GM18499 (cell line): Measurements from ENCODE around the gene RCAN2.
A peak's percentile ranks its signal among the peaks of the same experiment; 100 is the strongest.

Experiments
- ATAC-seq: cut with Tn5 transposase; IDR thresholded peaks from one replicate; pipeline ENCODE4 v1.9.1; 2021; ENCODE audit warnings: moderate number of reproducible peaks; ENCODE audit not compliant: insufficient read depth, unreplicated experiment

The RCAN2 gene

GRCh38 chr6:46199387-46199786 is 291.9 kb downstream of the RCAN2 start:
- no peak for ATAC-seq

GRCh38 chr6:46191961-46192360 is 299.3 kb downstream of the RCAN2 start:
- no peak for ATAC-seq

- no peak for ATAC-seq
Observed at GRCh38 chr6:46190889-46191288, 300.4 kb downstream of the RCAN2 start.

- ATAC-seq: no peak
Observed at GRCh38 chr6:46189726-46190125, 301.5 kb downstream of the RCAN2 start.

GRCh38 chr6:46186583-46186982 is 304.7 kb downstream of the RCAN2 start:
- ATAC-seq: no peak

GRCh38 chr6:46184114-46184513 is 307.1 kb downstream of the RCAN2 start:
- ATAC-seq: no peak

- ATAC-seq: no peak
Observed at GRCh38 chr6:46175976-46176375, 315.3 kb downstream of the RCAN2 start.

GRCh38 chr6:46175446-46175845 is 315.8 kb downstream of the RCAN2 start:
- ATAC-seq: peak; percentile 80

GRCh38 chr6:46174904-46175303 is 316.3 kb downstream of the RCAN2 start:
- no peak for ATAC-seq

GRCh38 chr6:46172176-46172575 is 319.1 kb downstream of the RCAN2 start:
- ATAC-seq: no peak
